HUES64 (cell line): ENCODE measurements around the gene AVEN.

ENCODE experiments used
- H3K27ac ChIP-seq: 2 replicates; pipeline ENCODE4 v1.7.0; 2013; ENCODE audit warnings: low read depth, low read length, inconsistent platforms
- H3K27me3 ChIP-seq: 2 replicates; pipeline ENCODE4 v1.6.1; 2013; ENCODE audit warnings: mild to moderate bottlenecking, low read length; ENCODE audit not compliant: insufficient read depth
- H3K36me3 ChIP-seq: 2 replicates; pipeline ENCODE4 v1.6.1; 2013; ENCODE audit warnings: mild to moderate bottlenecking, low read length; ENCODE audit not compliant: insufficient read depth
- H3K4me1 ChIP-seq: 2 replicates; pipeline ENCODE4 v1.6.1; 2013; ENCODE audit warnings: mild to moderate bottlenecking, low read length, moderate library complexity; ENCODE audit not compliant: insufficient read depth
- H3K4me3 ChIP-seq: 2 replicates; pipeline ENCODE4 v1.5.1; 2013; ENCODE audit warnings: mild to moderate bottlenecking, low read length, moderate library complexity
- H3K9ac ChIP-seq: 2 replicates; pipeline ENCODE4 v1.6.1; 2013; ENCODE audit warnings: mild to moderate bottlenecking, low read depth, low read length
- H3K9me3 ChIP-seq: 2 replicates; pipeline ENCODE4 v1.6.1; 2013; ENCODE audit warnings: low read depth, low read length; ENCODE audit not compliant: insufficient read depth
- WGBS: fragments of 150-250, 120-280 bp; methylation state at CpG from one replicate; pipeline ENCODE4 v1.1.7; 2013; ENCODE audit warnings: missing lambda C conversion rate; 5-methylcytosine and 5-hydroxymethylcytosine counted together

The AVEN gene

GRCh38 chr15:33913459-33913858 lies 125.5 kb downstream of the AVEN start:
- no peak overlapping the region for H3K4me3 ChIP-seq
- no peaks in the 10 kb centered on the region for H3K27me3 ChIP-seq
- peaks cover 17% of the 10 kb centered on the region for H3K4me1 ChIP-seq
- no peaks in the 10 kb centered on the region for H3K9me3 ChIP-seq
- WGBS = 57% methylated on average over 1 of the region's 1 CpG
- H3K27ac ChIP-seq = no peak overlapping the region
- H3K9ac ChIP-seq = no peak overlapping the region
- no peaks in the 10 kb centered on the region for H3K36me3 ChIP-seq

GRCh38 chr15:33912326-33912725 lies 126.7 kb downstream of the AVEN start:
- H3K36me3 ChIP-seq = no peaks in the 10 kb centered on the region

GRCh38 chr15:33910741-33911140 lies 128.3 kb downstream of the AVEN start:
- H3K9me3 ChIP-seq = no peaks in the 10 kb centered on the region
- no peaks in the 10 kb centered on the region for H3K36me3 ChIP-seq
- no peak overlapping the region for H3K27ac ChIP-seq
- peaks cover 25% of the 10 kb centered on the region for H3K4me1 ChIP-seq
- 94% methylated on average over 3 of the region's 3 CpGs for WGBS
- H3K4me3 ChIP-seq = no peak overlapping the region
- no peak overlapping the region for H3K9ac ChIP-seq
- no peaks in the 10 kb centered on the region for H3K27me3 ChIP-seq

More at GRCh38 chr15:33912326-33912725, 126.7 kb downstream of the AVEN start:
- Histone ChIP-seq H3K27ac (no peak overlapping the region), H3K9ac (no peak overlapping the region), H3K4me1 (peaks cover 26% of the 10 kb centered on the region), H3K4me3 (no peak overlapping the region), H3K9me3 (no peaks in the 10 kb centered on the region), H3K27me3 (no peaks in the 10 kb centered on the region)

DNA sequence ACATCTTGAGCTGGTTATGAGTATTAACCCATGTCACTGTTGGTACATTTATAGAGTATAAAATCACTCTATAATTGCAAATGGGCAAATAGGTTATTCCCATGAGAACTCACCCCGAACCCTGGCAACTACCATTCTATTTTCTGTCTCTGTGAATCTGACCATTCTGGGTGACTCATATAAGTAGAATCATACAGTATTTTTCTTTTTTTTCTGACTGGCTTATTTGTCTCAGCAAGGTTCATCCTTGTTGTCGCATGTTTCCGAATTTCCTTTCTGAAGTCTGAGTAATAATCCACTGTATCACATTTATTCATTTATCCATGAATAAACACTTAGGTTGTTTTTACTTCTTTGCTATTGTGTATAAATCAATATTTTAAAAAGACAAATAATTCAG lies 130.6 kb downstream of the AVEN start:
- H3K9ac ChIP-seq = no peak overlapping the region
- H3K4me1 ChIP-seq = peaks cover 20% of the 10 kb centered on the region
- H3K27me3 ChIP-seq = no peaks in the 10 kb centered on the region
- 87% methylated on average over 3 of the region's 3 CpGs for WGBS
- H3K27ac ChIP-seq = no peak overlapping the region
- H3K9me3 ChIP-seq = no peaks in the 10 kb centered on the region
- no peak overlapping the region for H3K4me3 ChIP-seq
- H3K36me3 ChIP-seq = no peaks in the 10 kb centered on the region

- peaks cover 20% of the 10 kb centered on the region for H3K4me1 ChIP-seq
- no peaks in the 10 kb centered on the region for H3K36me3 ChIP-seq
- H3K9ac ChIP-seq = no peak overlapping the region
- no peaks in the 10 kb centered on the region for H3K27me3 ChIP-seq
- H3K9me3 ChIP-seq = no peaks in the 10 kb centered on the region
- H3K4me3 ChIP-seq = no peak overlapping the region
- no peak overlapping the region for H3K27ac ChIP-seq
Measured at GRCh38 chr15:33907326-33907725, 131.7 kb downstream of the AVEN start.

DNA sequence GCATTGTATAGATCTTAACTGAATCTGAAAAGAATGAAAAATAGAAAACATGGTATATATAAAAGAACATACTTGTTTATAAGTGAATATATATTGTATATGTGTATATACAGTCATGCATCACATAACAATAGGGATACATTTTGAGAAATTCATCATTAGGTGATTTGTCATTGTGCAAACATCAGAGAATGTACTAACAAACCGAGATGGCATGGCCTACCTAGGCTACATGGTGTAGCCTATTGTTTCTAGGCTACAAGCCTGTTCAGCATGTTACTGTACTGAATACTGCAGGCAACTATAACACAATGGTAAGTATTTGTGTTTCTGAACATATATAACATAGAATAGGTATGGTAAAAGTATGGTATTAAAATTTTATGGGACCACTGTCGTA lies 135.3 kb downstream of the AVEN start:
- H3K9me3 ChIP-seq = no peaks in the 10 kb centered on the region
- H3K4me1 ChIP-seq = peaks cover 13% of the 10 kb centered on the region
- H3K4me3 ChIP-seq = no peak overlapping the region
- WGBS = 89% methylated on average over 1 of the region's 2 CpGs
- H3K27ac ChIP-seq = no peak overlapping the region
- no peaks in the 10 kb centered on the region for H3K27me3 ChIP-seq
- H3K36me3 ChIP-seq = no peaks in the 10 kb centered on the region
- no peak overlapping the region for H3K9ac ChIP-seq

DNA sequence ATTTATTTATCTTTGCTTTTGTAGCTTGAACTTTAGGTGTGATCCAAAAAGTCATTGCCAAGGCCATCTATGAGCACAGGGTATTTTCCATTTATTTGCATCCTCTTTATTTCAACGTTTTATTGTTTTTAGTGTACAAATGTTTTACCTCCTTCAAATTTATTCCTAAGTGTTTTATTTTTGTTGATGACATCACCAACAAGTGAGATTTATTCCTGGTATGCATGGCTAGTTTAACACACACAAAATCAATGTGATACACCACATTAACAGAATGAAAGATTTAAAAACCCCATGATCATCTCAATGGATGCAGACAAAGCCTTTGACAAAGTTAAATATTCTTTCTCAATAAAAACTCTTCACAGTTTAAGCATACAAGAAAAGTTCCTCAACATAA lies 137.0 kb downstream of the AVEN start:
- H3K4me1 ChIP-seq = no peaks in the 10 kb centered on the region
- WGBS = no CpG with 5 or more reads among the region's 1 CpG
- H3K9ac ChIP-seq = no peak overlapping the region
- H3K27ac ChIP-seq = no peak overlapping the region
- no peak overlapping the region for H3K4me3 ChIP-seq
- no peaks in the 10 kb centered on the region for H3K9me3 ChIP-seq
- H3K36me3 ChIP-seq = no peaks in the 10 kb centered on the region
- no peaks in the 10 kb centered on the region for H3K27me3 ChIP-seq

- Histone ChIP-seq H3K9ac (no peak overlapping the region), H3K4me1 (no peaks in the 10 kb centered on the region), H3K27me3 (no peaks in the 10 kb centered on the region), H3K9me3 (no peaks in the 10 kb centered on the region), H3K4me3 (no peak overlapping the region), H3K36me3 (no peaks in the 10 kb centered on the region), H3K27ac (no peak overlapping the region)
- 97% methylated on average over 6 of the region's 6 CpGs for WGBS
Measured at GRCh38 chr15:33894193-33894592, 144.8 kb downstream of the AVEN start.

DNA sequence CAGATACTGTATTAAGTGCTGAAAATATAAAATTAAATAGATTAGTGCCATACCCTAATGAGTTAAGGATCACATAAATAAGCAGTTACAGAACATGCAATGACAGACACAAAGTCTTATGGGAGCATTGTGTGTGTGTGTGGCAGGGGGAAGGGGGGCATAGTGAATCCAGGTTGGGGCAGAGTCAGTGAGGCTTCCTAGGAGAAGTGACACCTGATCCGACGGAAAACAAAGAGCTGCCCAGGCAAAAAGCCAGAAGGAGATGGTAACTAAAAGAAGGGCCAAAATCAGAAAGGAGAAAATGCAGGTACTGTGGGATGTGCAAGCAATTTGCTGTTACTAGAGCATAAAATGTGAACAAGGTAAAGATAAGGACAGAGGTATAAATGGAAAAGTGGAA lies 150.8 kb downstream of the AVEN start:
- WGBS = 75% methylated on average over 2 of the region's 2 CpGs
- H3K36me3 ChIP-seq = no peaks in the 10 kb centered on the region
- H3K9ac ChIP-seq = no peak overlapping the region

DNA sequence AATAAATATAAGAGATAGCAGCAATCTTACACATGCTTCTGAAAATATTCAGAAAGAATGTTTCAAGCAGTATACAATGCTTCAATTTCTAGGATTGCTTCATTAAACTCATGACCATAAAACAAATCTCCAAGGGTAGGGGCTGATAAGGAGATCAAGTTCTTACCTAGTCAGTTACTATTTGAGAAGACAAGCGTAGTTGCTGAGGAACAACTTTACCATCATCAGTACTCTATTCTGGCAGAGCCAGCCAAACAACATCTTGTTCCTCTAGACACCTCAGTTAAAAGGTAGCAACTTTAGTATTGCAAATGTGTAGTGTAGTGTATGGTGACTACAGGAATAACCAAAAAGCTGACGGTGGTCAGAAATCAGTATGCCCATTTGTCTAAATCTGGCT lies 156.1 kb downstream of the AVEN start:
- Histone ChIP-seq H3K4me3 (no peak overlapping the region), H3K9me3 (no peaks in the 10 kb centered on the region), H3K27ac (no peak overlapping the region), H3K36me3 (no peaks in the 10 kb centered on the region), H3K9ac (no peak overlapping the region), H3K27me3 (no peaks in the 10 kb centered on the region), H3K4me1 (peaks cover 6% of the 10 kb centered on the region; the same call in 1 of the 2 replicates)
- WGBS = 90% methylated on average over 2 of the region's 2 CpGs

More for the DNA sequence above, 150.8 kb downstream of the AVEN start:
- Histone ChIP-seq H3K4me3 (no peak overlapping the region), H3K4me1 (peaks cover 4% of the 10 kb centered on the region), H3K9me3 (no peaks in the 10 kb centered on the region), H3K27me3 (no peaks in the 10 kb centered on the region), H3K27ac (no peak overlapping the region)

- Histone ChIP-seq H3K9ac (no peak overlapping the region), H3K27ac (no peak overlapping the region), H3K27me3 (no peaks in the 10 kb centered on the region), H3K4me3 (no peak overlapping the region), H3K4me1 (peaks cover 13% of the 10 kb centered on the region), H3K36me3 (no peaks in the 10 kb centered on the region), H3K9me3 (no peaks in the 10 kb centered on the region)
- 91% methylated on average over 2 of the region's 2 CpGs for WGBS
Measured at GRCh38 chr15:33874156-33874555, 164.8 kb downstream of the AVEN start.

DNA sequence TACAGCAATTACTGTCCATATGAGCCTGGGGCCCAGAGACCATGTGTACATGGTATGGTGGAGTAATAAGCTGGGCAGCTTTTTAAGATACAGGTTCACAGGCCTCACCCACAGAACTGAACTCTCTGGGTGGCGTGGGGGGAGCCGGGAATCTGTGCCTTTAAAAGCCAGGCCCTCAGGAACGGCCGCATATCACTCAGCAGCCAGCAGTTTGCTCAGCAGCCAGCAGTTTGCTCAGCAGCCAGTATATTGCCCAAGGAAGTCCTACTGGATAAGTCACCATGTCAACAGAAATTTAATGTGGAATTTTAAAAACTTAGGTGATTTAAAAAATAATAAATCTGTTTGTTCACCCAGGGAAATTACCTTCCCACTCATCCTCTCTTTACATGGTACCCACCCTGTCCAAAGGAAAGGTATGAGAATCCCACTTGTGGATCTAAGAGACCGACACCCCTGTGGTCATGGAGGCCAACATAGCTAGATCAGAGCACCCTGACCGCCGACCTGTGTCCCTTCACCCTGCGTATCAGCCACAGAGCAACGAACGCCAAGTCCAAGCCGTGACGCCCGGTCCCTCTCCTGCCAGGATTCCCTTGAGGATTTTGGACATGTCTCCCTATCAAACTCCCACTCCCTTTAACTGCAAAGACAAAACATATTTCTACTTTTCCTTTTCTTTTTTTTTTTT lies 166.4 kb downstream of the AVEN start:
- Histone ChIP-seq H3K9me3 (no peaks in the 10 kb centered on the region), H3K36me3 (no peaks in the 10 kb centered on the region), H3K4me1 (peaks cover 19% of the 10 kb centered on the region), H3K4me3 (no peak overlapping the region), H3K27me3 (no peaks in the 10 kb centered on the region), H3K9ac (no peak overlapping the region), H3K27ac (no peak overlapping the region)
- WGBS = 86% methylated on average over 13 of the region's 13 CpGs
